Lower leg skin (tissue), 4 donors: ENCODE data around the gene ERH. TPM values are rescaled to one million over a fixed set of nuclear protein-coding genes. Genes with fewer than 3 reads are reported as not detected.
A peak's percentile ranks its signal among the peaks of the same experiment; 100 is the strongest.

Experiments used
- DNase-seq, 2 donors: peaks; one replicate each; pipeline ENCODE4 v3.0.0-alpha.2; 2019; ENCODE audit warnings: low spot score in 2 of 2
- H3K4me3 ChIP-seq: fragments of 200-600 bp; sonication (generic); 2 replicates; pipeline ENCODE4 v1.5.1; 2017; ENCODE audit warnings: mild to moderate bottlenecking, low read depth; ENCODE audit not compliant: poor library complexity, severe bottlenecking
- POLR2A ChIP-seq, 2 donors: fragments of 450-650 bp; IDR thresholded peaks; one replicate each; pipeline ENCODE4 v1.6.1; 2016 to 2017; ENCODE audit warnings: antibody characterized with exemption in 2 of 2, mild to moderate bottlenecking in 1 of 2, moderate library complexity in 1 of 2
- WGBS, 2 donors: methylation state at CpG; one replicate each; pipeline ENCODE4 v1.1.5; 2018; 5-methylcytosine and 5-hydroxymethylcytosine counted together
- intact Hi-C: fragments of 100-400 bp; cut with DNase I; formaldehyde crosslinking; loops from one replicate; pipeline ENCODE4 v1.15.0; 2023; ENCODE audit warnings: low total_unique reads
- total RNA-seq, 4 donors: library from RNA; depleted of rRNA; stranded (reverse); fragments of >200 nt; gene quantifications; one replicate each; pipeline ENCODE4 v1.1.0, GENCODE V29; 2016
- TF ChIP-seq, protein P1 (sequence below), 3 donors: fragments of 450-650 bp; IDR thresholded peaks; one replicate each; pipeline ENCODE4 v1.5.1; 2016; ENCODE audit warnings: antibody characterized with exemption in 3 of 3, mild to moderate bottlenecking in 3 of 3, moderate library complexity in 2 of 3

The ERH gene
- total RNA-seq, 4 donors from 2014 or later, result 36.3 to 61.0 (median 42.5) TPM

DNA sequence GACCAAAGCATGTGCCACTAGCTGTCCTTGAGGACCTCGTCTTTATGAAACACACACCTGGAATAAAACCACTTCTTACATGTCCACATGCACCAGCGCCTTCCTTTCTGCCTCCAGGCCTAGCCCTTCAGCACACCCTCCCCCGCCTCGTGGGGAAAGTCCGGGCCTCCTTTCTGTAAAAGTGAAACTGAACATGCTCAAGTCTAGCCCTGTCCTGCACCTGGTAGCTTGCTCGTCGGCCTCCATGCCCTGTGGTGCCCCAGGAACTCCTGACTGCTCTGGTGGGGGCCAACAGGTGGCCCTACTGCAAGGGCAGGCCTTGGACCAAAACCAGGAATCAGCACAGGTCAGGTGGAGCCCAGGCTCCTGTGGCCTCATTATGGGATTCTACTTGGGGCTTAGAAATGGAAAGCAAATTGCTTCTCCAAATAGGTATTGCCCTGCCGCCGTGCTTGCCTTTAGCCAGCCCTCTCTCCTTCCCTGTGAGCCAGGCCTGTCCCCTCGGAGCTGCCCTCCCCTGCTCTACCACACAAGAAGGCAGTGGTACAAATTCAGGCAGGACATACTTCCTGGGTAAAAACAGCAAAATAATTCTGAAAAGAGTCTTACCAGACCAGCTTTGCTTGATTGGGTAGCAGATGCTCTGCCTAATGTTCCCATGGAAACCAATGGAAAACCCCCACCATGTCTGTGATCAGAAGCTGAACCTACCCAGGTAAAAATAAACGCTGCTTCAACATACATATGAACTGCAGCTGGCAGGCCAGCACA lies 43.5 kb downstream of the ERH start:
- peak in 1 of 2 donors; percentile 82 for DNase-seq
- TF ChIP-seq, protein P1, sequence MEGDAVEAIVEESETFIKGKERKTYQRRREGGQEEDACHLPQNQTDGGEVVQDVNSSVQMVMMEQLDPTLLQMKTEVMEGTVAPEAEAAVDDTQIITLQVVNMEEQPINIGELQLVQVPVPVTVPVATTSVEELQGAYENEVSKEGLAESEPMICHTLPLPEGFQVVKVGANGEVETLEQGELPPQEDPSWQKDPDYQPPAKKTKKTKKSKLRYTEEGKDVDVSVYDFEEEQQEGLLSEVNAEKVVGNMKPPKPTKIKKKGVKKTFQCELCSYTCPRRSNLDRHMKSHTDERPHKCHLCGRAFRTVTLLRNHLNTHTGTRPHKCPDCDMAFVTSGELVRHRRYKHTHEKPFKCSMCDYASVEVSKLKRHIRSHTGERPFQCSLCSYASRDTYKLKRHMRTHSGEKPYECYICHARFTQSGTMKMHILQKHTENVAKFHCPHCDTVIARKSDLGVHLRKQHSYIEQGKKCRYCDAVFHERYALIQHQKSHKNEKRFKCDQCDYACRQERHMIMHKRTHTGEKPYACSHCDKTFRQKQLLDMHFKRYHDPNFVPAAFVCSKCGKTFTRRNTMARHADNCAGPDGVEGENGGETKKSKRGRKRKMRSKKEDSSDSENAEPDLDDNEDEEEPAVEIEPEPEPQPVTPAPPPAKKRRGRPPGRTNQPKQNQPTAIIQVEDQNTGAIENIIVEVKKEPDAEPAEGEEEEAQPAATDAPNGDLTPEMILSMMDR (IDR thresholded peaks at IDR 0.05), result no peak
- no peak overlapping the region for H3K4me3 ChIP-seq
- intact Hi-C loops, result no loop called here
- 52 to 59% methylated on average over 11 of the region's 11 CpGs for WGBS, 2 donors

DNA sequence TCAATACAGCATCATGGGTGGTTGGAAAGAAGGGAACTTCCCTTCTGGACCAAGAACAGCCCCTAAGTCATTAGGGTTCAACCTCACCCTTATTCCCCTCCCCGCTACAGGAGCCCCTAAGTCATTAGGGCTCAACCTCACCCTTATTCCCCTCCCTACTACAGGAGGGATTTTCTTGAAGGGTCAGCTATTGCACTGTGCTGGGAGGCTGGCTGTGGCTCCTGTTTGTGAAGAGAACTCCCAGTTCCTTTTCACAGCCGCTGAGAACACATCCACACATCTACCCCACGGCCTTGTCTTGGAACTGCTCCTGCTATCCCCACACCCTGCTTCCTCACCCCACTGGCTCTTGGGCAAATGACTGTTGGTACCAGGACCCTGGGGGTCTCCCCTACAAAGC lies 44.9 kb downstream of the ERH start:
- intact Hi-C loops, result no loop called here
- WGBS, 2 donors, result 85 to 91% methylated on average over 3 of the region's 3 CpGs
- H3K4me3 ChIP-seq, result no peak overlapping the region
- DNase-seq, result no peak
- no peak for TF ChIP-seq POLR2A (IDR thresholded peaks at IDR 0.05)
- TF ChIP-seq, protein P1 (IDR thresholded peaks at IDR 0.05), result no peak

DNA sequence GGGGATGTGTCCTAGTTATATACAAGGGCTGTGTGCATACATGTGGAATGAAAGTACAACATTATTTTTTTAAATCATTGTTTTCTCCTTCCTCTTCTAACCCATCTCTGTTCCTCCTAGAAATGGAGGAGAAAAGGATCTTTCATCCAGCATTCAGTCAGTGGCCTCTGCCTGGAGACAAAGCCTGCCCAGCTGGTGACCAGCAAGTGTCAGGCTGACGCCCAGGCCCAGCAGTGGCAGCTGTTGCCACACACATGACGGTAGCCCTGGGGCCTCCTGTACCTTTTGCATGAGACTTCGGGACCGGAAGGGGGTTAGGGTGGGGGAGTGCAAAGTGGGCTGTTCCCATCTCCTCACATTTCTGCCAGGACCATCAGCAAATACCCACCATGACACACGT lies 46.2 kb downstream of the ERH start:
- no peak for TF ChIP-seq POLR2A (IDR thresholded peaks at IDR 0.05)
- TF ChIP-seq, protein P1 (IDR thresholded peaks at IDR 0.05), result no peak
- no peak overlapping the region for H3K4me3 ChIP-seq
- intact Hi-C loops, result no loop called here
- 78 to 83% methylated on average over 5 of the region's 5 CpGs for WGBS, 2 donors
- no peak for DNase-seq

DNA sequence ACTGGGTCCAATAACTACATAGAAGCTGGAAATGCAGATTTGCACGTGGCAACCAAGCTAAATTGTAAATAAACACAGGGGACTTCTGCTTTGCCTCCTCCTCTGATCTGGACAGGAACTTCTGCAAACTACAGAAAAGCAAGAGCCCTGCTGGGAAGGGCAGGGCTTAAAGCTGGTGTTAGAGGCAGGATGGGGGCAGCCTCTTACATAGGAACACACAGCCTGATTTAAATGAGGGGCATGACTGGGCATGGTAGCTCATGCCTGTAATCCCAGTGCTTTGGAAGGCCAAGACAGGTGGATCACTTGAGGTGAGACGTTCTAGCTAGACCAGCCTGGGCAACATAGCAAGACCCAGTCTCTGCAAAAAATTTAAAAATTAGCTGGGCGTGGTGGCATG lies 46.7 kb downstream of the ERH start:
- no peak for DNase-seq
- no peak for TF ChIP-seq POLR2A (IDR thresholded peaks at IDR 0.05)
- TF ChIP-seq, protein P1 (IDR thresholded peaks at IDR 0.05), result no peak
- no peak overlapping the region for H3K4me3 ChIP-seq
- 44 to 57% methylated on average over 3 of the region's 3 CpGs for WGBS, 2 donors
- intact Hi-C loops, result no loop called here

DNA sequence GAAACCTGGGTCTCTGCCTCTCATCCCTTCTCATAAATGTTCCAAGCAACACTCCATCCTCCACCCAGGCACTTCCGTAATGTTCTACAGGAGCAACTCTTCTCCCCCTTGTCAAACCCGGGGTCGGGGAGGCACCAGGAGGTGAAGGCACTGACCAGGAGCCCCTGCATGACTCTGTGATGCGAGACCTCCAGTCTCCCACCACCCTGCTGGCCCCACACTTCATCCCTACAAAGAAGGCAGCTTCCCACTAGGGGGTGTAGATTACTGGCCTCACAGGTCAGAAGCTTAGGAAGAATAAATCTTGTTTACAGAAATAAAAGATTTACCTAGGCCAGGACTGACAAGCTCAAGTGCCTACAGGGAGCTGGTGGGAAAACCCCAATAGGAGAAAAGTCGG lies 47.2 kb downstream of the ERH start:
- DNase-seq, result no peak
- intact Hi-C loops, result no loop called here
- TF ChIP-seq POLR2A (IDR thresholded peaks at IDR 0.05), result no peak
- TF ChIP-seq, protein P1 (IDR thresholded peaks at IDR 0.05), result no peak
- 83 to 85% methylated on average over 5 of the region's 5 CpGs for WGBS, 2 donors
- H3K4me3 ChIP-seq, result no peak overlapping the region
